Testis (tissue), 2 donors: Measurements from ENCODE around the gene NCOA4.

Source experiments
- POLR2A ChIP-seq: fragments of 450-650 bp; IDR thresholded peaks from one replicate; pipeline ENCODE4 v1.6.1; 2017; ENCODE audit warnings: antibody characterized with exemption, mild to moderate bottlenecking, moderate library complexity
- TF ChIP-seq, protein P1 (sequence below), 3 experiments: fragments of 450-650 bp in 2 of 3; fragments of 200-600 bp in 1 of 3; sonication (generic) in 1 of 3; IDR thresholded peaks; one replicate each; pipeline ENCODE4 v1.5.1; 2016 to 2019; ENCODE audit warnings: antibody characterized with exemption in 3 of 3, mild to moderate bottlenecking in 2 of 3, moderate library complexity in 1 of 3

DNA sequence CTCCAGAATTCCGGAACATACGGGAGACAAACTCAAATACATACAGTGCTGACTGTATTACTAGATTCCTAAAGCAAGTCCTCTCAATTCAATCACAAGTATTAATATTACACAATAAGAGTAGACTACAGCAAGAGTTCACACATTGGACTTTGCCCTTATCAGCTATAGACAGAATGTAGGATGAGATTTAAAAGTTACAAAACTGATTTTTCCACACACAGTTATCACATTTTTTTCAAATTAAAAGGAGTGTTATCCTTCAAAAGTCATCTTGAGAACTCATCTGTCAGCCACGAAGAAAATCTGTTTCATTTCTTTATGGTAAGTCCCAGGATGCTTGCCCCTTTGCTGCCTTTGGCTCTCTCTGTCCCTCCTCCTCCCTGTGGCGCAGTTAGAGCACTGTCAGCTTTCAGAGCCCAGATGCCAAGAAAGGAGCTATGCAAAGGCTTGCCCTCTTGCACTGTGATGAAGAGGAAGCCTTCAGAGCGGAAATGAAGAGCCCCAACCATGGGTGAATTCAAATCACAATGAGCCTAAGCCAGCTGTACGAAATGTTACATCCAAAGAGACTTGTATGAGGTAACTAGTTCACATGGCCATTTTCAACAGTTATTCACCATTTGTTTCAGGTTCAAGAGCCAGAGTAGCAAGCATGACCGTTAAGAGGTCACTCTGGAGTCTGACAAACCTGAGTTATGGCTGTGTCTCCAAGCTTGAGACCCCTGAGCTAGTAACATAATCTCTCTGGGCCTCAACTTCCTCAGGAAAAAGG is 10.7 kb downstream of the NCOA4 start:
- no peak for TF ChIP-seq POLR2A
- TF ChIP-seq, protein P1, sequence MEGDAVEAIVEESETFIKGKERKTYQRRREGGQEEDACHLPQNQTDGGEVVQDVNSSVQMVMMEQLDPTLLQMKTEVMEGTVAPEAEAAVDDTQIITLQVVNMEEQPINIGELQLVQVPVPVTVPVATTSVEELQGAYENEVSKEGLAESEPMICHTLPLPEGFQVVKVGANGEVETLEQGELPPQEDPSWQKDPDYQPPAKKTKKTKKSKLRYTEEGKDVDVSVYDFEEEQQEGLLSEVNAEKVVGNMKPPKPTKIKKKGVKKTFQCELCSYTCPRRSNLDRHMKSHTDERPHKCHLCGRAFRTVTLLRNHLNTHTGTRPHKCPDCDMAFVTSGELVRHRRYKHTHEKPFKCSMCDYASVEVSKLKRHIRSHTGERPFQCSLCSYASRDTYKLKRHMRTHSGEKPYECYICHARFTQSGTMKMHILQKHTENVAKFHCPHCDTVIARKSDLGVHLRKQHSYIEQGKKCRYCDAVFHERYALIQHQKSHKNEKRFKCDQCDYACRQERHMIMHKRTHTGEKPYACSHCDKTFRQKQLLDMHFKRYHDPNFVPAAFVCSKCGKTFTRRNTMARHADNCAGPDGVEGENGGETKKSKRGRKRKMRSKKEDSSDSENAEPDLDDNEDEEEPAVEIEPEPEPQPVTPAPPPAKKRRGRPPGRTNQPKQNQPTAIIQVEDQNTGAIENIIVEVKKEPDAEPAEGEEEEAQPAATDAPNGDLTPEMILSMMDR (IDR thresholded peaks at IDR 0.05): no peak
